C4-2B (cell line): Measurements from ENCODE around the gene PDS5A.

Experiments used
- ZFX ChIP-seq: fragments of 450-650 bp; IDR thresholded peaks from 2 replicates; pipeline ENCODE4 v1.6.1; 2017
- TF ChIP-seq, protein P1 (sequence below): fragments of 450-650 bp; conservative IDR thresholded peaks from 2 replicates; pipeline ENCODE4 v1.5.1; 2017; ENCODE audit warnings: mild to moderate bottlenecking

GRCh38 chr4:40020221-40020620 lies 42.5 kb upstream of the PDS5A start:
- TF ChIP-seq, protein P1, sequence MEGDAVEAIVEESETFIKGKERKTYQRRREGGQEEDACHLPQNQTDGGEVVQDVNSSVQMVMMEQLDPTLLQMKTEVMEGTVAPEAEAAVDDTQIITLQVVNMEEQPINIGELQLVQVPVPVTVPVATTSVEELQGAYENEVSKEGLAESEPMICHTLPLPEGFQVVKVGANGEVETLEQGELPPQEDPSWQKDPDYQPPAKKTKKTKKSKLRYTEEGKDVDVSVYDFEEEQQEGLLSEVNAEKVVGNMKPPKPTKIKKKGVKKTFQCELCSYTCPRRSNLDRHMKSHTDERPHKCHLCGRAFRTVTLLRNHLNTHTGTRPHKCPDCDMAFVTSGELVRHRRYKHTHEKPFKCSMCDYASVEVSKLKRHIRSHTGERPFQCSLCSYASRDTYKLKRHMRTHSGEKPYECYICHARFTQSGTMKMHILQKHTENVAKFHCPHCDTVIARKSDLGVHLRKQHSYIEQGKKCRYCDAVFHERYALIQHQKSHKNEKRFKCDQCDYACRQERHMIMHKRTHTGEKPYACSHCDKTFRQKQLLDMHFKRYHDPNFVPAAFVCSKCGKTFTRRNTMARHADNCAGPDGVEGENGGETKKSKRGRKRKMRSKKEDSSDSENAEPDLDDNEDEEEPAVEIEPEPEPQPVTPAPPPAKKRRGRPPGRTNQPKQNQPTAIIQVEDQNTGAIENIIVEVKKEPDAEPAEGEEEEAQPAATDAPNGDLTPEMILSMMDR: no peak
- no peak for TF ChIP-seq ZFX
